Activated naive CD8-positive, alpha-beta T cell treated with anti-CD3 and anti-CD28 coated beads, Interleukin-2, amount 10 ng/mL, durations not matched to agents 7 days and 5 days (primary cell): ENCODE results near the gene MOB1A. TPM values are rescaled to one million over a fixed set of nuclear protein-coding genes. Genes with fewer than 3 reads are reported as not detected.

ENCODE experiments used
- ATAC-seq: fragments of 150-1000 bp; cut with Tn5 transposase; one replicate; pipeline ENCODE4 v1.10.0; 2021; ENCODE audit warnings: low read depth, moderate library complexity
- POLR2A ChIA-PET: fragments of 350-600 bp; sonication (Branson Sonifier 250); formaldehyde crosslinking; loops from one replicate; lab custom pipeline; 2021; ENCODE audit warnings: antibody characterized with exemption; lab: Charles Lee
- DNase-seq: peaks from one replicate; pipeline ENCODE4 v3.0.0; 2021
- H3K27ac Mint-ChIP-seq: one replicate; pipeline ENCODE4 v1.8.0; 2022; ENCODE audit warnings: mild to moderate bottlenecking, mixed read lengths
- H3K27me3 Mint-ChIP-seq: one replicate; pipeline ENCODE4 v1.8.0; 2022; ENCODE audit warnings: mild to moderate bottlenecking, moderate library complexity, mixed read lengths
- H3K36me3 Mint-ChIP-seq: one replicate; pipeline ENCODE4 v1.8.0; 2021; ENCODE audit warnings: mild to moderate bottlenecking, mixed read lengths
- H3K4me1 Mint-ChIP-seq: one replicate; pipeline ENCODE4 v1.8.0; 2021; ENCODE audit warnings: mixed read lengths
- H3K4me3 Mint-ChIP-seq: one replicate; pipeline ENCODE4 v1.8.0; 2022; ENCODE audit warnings: mild to moderate bottlenecking, moderate library complexity, mixed read lengths
- H3K9me3 Mint-ChIP-seq: one replicate; pipeline ENCODE4 v1.8.0; 2021; ENCODE audit warnings: mixed read lengths
- total RNA-seq, 2 experiments: library from RNA; stranded (reverse); gene quantifications; one replicate each; pipeline ENCODE4 v1.2.3, GENCODE V29; 2021

Gene MOB1A
- total RNA-seq, 2 experiments from 2014 or later: 178 TPM

DNA sequence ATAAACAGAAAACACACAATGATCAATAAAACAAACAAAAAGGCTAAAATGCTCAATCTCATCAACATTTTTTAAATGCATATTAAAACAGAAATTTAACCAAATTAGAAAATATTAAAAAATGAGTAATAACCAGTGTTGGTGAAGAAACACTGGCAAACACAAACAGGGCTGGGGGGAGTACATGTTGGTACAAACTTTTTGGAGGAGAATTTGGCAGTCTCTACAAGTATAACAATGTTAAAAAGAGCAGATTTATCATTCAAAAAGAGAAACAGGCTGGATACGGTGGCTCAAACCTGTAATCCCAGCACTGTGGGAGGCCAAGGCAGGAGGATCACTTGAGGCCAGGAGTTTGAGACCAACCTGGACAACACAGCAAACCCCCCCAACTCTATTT is 13.9 kb downstream of the MOB1A start:
- Mint-ChIP-seq H3K4me1 (peaks cover 2% of the 10 kb centered on the region), H3K9me3 (no peaks in the 10 kb centered on the region), H3K27ac (no peak overlapping the region), H3K4me3 (no peak overlapping the region), H3K36me3 (peaks cover 30% of the 10 kb centered on the region), H3K27me3 (no peaks in the 10 kb centered on the region)
- POLR2A ChIA-PET: interaction anchor here (0.6 kb wide), 1 partner anchor 9 kb away, joined by 7 read pairs; no protein-coding TSS in a partner anchor
- ATAC-seq (no peak), DNase-seq (no peak)

DNA sequence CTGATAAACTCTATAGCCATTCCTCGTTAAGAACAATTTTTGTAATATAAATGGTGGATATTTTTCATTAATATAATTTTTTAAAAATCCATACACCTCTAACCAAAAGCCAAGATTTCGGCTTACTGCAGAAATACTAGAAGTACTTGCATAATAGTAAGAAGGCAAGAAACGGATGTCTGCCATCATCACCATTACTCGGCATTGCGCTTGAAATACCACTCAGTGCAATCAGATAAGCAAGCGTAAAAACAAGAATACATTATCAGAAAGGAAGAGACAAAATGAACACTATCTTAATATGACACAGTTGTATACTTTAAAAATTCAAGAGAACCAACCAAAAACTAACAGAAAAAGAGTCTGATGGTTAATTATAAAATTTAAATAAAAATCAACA is 15.7 kb downstream of the MOB1A start:
- H3K27ac Mint-ChIP-seq: no peak overlapping the region
- peaks cover 32% of the 10 kb centered on the region for H3K36me3 Mint-ChIP-seq

GRCh38 chr2:74155830-74156229 is 22.8 kb downstream of the MOB1A start:
- H3K4me3 Mint-ChIP-seq: no peak overlapping the region
- DNase-seq (no peak), ATAC-seq (no peak)
- no peak overlapping the region for H3K27ac Mint-ChIP-seq
- no peaks in the 10 kb centered on the region for H3K27me3 Mint-ChIP-seq
- POLR2A ChIA-PET: no interaction called here
- H3K9me3 Mint-ChIP-seq: no peaks in the 10 kb centered on the region
- H3K36me3 Mint-ChIP-seq: peaks cover 22% of the 10 kb centered on the region
- peaks cover 8% of the 10 kb centered on the region for H3K4me1 Mint-ChIP-seq

More for the DNA sequence above, 15.7 kb downstream of the MOB1A start:
- ATAC-seq (no peak), DNase-seq (no peak)
- Mint-ChIP-seq H3K9me3 (no peaks in the 10 kb centered on the region), H3K4me1 (no peaks in the 10 kb centered on the region), H3K4me3 (no peak overlapping the region), H3K27me3 (no peaks in the 10 kb centered on the region)
- POLR2A ChIA-PET: interaction anchor here (3.5 kb wide), 1 partner anchor 16 kb away, joined by 13 read pairs; the partner anchor contains the start of gene MOB1A

GRCh38 chr2:74152954-74153353 is 25.7 kb downstream of the MOB1A start:
- no peak for DNase-seq
- peaks cover 8% of the 10 kb centered on the region for H3K4me1 Mint-ChIP-seq

GRCh38 chr2:74149570-74150319 is 28.9 kb downstream of the MOB1A start:
- POLR2A ChIA-PET: interaction anchor here (2.0 to 5.9 kb wide), 2 partner anchors 29 to 49 kb away, joined by 6 to 42 read pairs; partner anchors contain the start of genes MOB1A and MTHFD2
- Mint-ChIP-seq H3K9me3 (no peaks in the 10 kb centered on the region), H3K27me3 (no peaks in the 10 kb centered on the region), H3K36me3 (peaks cover 9% of the 10 kb centered on the region), H3K4me3 (no peak overlapping the region), H3K27ac (no peak overlapping the region), H3K4me1 (peaks cover 10% of the 10 kb centered on the region)
- DNase-seq: no peak
- no peak for ATAC-seq

More at GRCh38 chr2:74152954-74153353, 25.7 kb downstream of the MOB1A start:
- Mint-ChIP-seq H3K27ac (no peak overlapping the region), H3K36me3 (peaks cover 16% of the 10 kb centered on the region), H3K4me3 (no peak overlapping the region), H3K9me3 (no peaks in the 10 kb centered on the region), H3K27me3 (no peaks in the 10 kb centered on the region)
- POLR2A ChIA-PET: interaction anchor here (1.3 kb wide), 1 partner anchor 25 kb away, joined by 3 read pairs; no protein-coding TSS in a partner anchor
- no peak for ATAC-seq

DNA sequence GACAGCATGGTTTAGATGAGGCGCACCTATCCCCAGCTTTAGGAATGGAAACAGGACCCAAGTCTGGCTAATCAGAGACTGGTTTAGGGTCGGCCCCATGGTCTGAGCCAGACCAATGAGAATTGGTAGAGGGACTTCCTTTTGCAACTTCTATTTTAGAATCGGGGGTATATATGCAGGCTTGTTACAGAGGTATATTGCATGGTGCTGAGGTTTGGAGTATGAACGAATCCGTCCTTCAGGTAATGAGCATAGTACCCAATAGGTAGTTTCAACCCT is 29.5 kb downstream of the MOB1A start:
- H3K4me1 Mint-ChIP-seq: peaks cover 10% of the 10 kb centered on the region
- POLR2A ChIA-PET: interaction anchor here (2.0 to 5.9 kb wide), 2 partner anchors 30 to 50 kb away, joined by 6 to 42 read pairs; partner anchors contain the start of genes MOB1A and MTHFD2

DNA sequence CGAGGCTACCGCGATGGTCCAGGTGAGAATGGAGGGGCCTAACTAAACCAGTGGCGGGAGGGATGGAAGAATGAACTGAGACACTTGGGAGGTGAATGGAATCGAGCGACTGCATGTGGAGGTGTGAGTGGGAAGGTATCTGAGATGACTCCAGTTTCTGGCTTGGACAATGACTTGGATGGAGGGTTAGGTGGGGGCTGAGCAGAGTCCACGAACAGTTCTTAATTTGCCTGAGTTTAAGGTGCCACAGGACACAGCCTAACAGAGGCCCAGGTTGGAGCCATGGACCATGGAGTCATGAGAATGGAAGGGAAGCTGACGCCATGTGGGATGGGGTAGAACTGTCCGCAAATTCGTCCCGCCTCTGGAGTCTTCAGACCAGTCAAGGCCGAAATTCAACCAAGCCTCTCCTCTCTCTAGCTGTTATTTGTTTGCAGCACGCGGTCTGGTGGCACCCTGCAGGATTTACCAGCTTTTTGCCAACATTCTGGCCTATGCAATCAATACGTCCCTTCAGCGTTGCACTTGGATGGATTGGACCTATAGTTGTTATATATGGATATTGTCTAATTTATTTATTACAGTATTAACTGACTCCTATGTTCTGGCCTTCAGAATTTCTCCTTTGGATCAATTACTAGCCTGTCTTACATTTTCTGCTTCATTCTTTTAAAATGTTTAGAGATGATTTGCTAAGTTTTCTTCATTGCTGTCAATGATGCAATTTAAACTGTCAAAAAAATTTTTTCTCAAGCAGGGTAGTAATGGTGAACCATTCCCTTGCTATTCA is 30.0 kb downstream of the MOB1A start:
- no peaks in the 10 kb centered on the region for H3K9me3 Mint-ChIP-seq
- H3K27ac Mint-ChIP-seq: no peak overlapping the region
- H3K4me3 Mint-ChIP-seq: no peak overlapping the region
- POLR2A ChIA-PET: interaction anchor here (0.8 to 5.9 kb wide), 7 partner anchors 19 to 411 kb away, joined by 4 to 42 read pairs (median 8); partner anchors contain the start of genes MOB1A, MTHFD2 and TPRKB
- peaks cover 7% of the 10 kb centered on the region for H3K36me3 Mint-ChIP-seq
- no peaks in the 10 kb centered on the region for H3K27me3 Mint-ChIP-seq
- H3K4me1 Mint-ChIP-seq: peaks cover 9% of the 10 kb centered on the region
- DNase-seq (no peak), ATAC-seq (no peak)

More for the DNA sequence above, 29.5 kb downstream of the MOB1A start:
- DNase-seq: no peak
- no peak for ATAC-seq
- Mint-ChIP-seq H3K27ac (no peak overlapping the region), H3K27me3 (no peaks in the 10 kb centered on the region), H3K9me3 (no peaks in the 10 kb centered on the region), H3K4me3 (no peak overlapping the region), H3K36me3 (peaks cover 9% of the 10 kb centered on the region)

DNA sequence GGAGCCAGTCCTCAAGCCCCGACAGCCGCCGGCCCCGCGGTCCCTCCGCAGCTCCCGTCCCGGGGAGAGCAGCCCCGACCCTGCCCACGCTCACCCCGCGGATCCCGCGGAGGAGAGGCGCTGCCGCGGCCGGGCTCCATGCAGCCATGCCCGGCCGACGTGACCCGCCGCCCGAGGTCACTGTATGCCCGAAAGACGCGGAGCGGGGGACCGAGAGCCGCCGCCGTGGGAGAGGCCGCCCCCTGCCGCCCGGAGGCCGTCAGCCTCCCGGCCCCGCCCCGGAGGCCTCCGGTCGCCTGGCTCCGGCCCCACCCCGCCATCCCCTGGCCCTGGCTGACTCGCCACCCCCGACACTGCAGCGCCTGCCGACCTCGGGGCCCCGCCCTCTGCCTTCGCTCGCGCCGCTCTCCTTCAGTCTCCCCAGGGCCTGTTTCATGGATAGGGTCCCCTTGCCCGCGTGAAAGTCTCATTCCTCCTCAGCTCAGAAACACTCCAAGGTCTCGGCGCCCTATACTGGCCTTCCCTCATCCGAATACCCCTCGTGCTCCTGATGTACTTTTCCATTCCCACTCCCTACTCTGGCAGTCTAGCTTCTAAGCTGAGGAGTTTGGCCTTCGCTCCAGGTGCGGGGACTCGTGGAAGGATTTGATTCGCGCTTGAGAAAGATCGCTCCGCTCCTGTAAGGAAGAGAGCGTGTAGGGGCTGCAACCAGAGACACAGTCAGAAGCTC is 30.8 kb downstream of the MOB1A start, which contains the start of gene BOLA3:
TSS of gene BOLA3 (minus strand) at position 186 of the 730 bp plus-strand sequence. CDS start at position 148, 38 bp downstream.
- POLR2A ChIA-PET: interaction anchor here (0.8 to 5.9 kb wide), 11 partner anchors 20 to 411 kb away, joined by 3 to 42 read pairs (median 6); partner anchors contain the start of genes MOB1A, MTHFD2 and TPRKB
- Mint-ChIP-seq H3K27ac (no peak within 1 kb of the TSS), H3K36me3 (peaks cover 5% of the 10 kb centered on the region), H3K4me1 (peaks cover 3% of the 10 kb centered on the region), H3K4me3 (no peak within 1 kb of the TSS), H3K9me3 (no peaks in the 10 kb centered on the region), H3K27me3 (no peaks in the 10 kb centered on the region)
- DNase-seq (peak; percentile 91), ATAC-seq (peak; percentile 96)

- Mint-ChIP-seq H3K27me3 (no peaks in the 10 kb centered on the region), H3K27ac (no peak overlapping the region), H3K4me3 (no peak overlapping the region), H3K4me1 (peaks cover 3% of the 10 kb centered on the region), H3K36me3 (peaks cover 5% of the 10 kb centered on the region), H3K9me3 (no peaks in the 10 kb centered on the region)
- no peak for DNase-seq
- POLR2A ChIA-PET: interaction anchor here (0.8 to 5.9 kb wide), 10 partner anchors 20 to 410 kb away, joined by 3 to 42 read pairs (median 5); partner anchors contain the start of genes MOB1A and TPRKB
- no peak for ATAC-seq
Observed at GRCh38 chr2:74146929-74147726, 31.6 kb downstream of the MOB1A start.

DNA sequence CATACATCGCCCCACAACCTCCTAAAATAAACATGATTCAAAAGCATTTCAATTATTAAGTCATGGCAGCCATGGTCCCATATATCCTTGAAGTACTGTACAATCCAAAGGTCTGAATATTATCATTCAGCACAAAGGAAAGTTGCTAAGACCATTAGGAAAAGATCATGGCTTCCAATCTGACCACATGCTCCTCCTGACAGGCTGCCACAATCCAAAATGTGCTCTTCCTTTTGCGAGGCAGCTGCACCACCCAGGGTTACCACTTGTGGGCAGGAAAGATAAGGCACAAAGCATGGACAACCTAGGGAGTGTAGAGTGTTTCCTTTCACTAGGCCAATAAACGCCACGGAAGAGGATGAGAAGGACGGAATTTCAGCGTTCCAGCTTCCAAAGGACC is 36.3 kb downstream of the MOB1A start:
- H3K4me1 Mint-ChIP-seq: peaks cover 5% of the 10 kb centered on the region
- POLR2A ChIA-PET: no interaction called here
- no peaks in the 10 kb centered on the region for H3K9me3 Mint-ChIP-seq
- H3K36me3 Mint-ChIP-seq: peaks cover 5% of the 10 kb centered on the region
- ATAC-seq: no peak
- H3K27ac Mint-ChIP-seq: no peak overlapping the region
- no peak overlapping the region for H3K4me3 Mint-ChIP-seq
- no peak for DNase-seq
- no peaks in the 10 kb centered on the region for H3K27me3 Mint-ChIP-seq

- H3K36me3 Mint-ChIP-seq: peaks cover 9% of the 10 kb centered on the region
- no peak for DNase-seq
- H3K4me3 Mint-ChIP-seq: no peak overlapping the region
- H3K27ac Mint-ChIP-seq: no peak overlapping the region
- no peak for ATAC-seq
- POLR2A ChIA-PET: no interaction called here
- no peaks in the 10 kb centered on the region for H3K27me3 Mint-ChIP-seq
- no peaks in the 10 kb centered on the region for H3K9me3 Mint-ChIP-seq
- peaks cover 2% of the 10 kb centered on the region for H3K4me1 Mint-ChIP-seq
Observed at GRCh38 chr2:74138600-74139323, 39.9 kb downstream of the MOB1A start.
